ENCODE data around the gene USP6NL. TPM values are rescaled to one million over a fixed set of nuclear protein-coding genes. Genes with fewer than 3 reads are reported as not detected.

USP6NL gene
- total and polyA plus RNA-seq, 2 of the 8 experiments (the other 6 are each of a cell fraction or from before 2014, with no cell fraction given): 10.9 to 28.8 TPM

GRCh38 chr10:11475831-11476434 is 135.5 kb downstream of the USP6NL start (continued):
- TF ChIP-seq, protein P1, sequence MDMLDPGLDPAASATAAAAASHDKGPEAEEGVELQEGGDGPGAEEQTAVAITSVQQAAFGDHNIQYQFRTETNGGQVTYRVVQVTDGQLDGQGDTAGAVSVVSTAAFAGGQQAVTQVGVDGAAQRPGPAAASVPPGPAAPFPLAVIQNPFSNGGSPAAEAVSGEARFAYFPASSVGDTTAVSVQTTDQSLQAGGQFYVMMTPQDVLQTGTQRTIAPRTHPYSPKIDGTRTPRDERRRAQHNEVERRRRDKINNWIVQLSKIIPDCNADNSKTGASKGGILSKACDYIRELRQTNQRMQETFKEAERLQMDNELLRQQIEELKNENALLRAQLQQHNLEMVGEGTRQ (IDR thresholded peaks at IDR 0.05; ENCODE audit: low read length): no peak
- TF ChIP-seq, protein P2, sequence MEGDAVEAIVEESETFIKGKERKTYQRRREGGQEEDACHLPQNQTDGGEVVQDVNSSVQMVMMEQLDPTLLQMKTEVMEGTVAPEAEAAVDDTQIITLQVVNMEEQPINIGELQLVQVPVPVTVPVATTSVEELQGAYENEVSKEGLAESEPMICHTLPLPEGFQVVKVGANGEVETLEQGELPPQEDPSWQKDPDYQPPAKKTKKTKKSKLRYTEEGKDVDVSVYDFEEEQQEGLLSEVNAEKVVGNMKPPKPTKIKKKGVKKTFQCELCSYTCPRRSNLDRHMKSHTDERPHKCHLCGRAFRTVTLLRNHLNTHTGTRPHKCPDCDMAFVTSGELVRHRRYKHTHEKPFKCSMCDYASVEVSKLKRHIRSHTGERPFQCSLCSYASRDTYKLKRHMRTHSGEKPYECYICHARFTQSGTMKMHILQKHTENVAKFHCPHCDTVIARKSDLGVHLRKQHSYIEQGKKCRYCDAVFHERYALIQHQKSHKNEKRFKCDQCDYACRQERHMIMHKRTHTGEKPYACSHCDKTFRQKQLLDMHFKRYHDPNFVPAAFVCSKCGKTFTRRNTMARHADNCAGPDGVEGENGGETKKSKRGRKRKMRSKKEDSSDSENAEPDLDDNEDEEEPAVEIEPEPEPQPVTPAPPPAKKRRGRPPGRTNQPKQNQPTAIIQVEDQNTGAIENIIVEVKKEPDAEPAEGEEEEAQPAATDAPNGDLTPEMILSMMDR (IDR thresholded peaks at IDR 0.05; ENCODE audit: control extremely low read depth in 1 of 3, insufficient read depth in 1 of 3, low read depth in 1 of 3, low read length in 3 of 3): no peak
